ENCODE results near the gene TRMT1.
A peak's percentile ranks its signal among the peaks of the same experiment; 100 is the strongest.

TRMT1 gene

DNA sequence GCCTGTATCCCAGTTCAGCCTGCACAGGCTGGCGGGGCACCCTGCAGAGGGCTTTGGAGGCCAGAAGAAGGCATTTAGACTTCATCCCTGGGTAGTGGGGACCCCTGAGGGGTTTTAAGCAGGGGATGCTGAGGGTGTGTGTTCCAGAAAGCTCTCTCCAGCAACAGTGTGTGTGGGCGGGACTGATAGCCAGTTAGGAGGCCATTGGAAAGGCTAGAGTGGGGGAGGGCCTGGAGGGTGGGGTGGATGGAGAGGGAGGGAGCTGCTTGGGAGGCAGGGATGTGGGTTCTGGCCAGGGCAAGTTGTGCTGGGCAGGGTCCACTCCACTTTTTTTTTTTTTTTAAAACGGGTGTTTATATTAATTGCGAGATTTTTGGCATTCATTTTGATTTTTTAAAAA lies 42.2 kb downstream of the TRMT1 start:
- DNase-seq (ENCODE audit: extremely low read depth in 1 of 2, low read depth in 1 of 2), result no peak

DNA sequence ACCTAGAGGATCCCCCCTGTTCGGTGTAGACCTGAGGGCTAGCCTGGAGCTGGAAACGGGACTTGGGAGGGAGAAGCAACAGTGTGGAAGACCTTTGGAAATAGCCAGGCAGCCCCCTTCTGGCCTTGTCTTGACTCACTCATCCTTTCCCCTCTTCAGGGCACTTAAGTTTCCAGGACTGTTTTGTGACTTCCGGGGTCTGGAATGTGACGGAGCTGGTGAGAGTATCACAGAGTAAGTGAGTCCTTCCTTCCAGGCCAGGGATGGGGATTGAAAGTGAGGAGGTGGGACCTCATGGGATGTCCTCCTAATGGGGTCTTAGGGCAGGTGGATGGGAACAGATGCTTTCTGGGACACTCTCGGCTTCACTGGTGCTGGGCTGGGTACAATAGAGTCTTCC lies 43.3 kb downstream of the TRMT1 start:
- no peak for DNase-seq (ENCODE audit: extremely low read depth in 1 of 2, low read depth in 1 of 2)

DNA sequence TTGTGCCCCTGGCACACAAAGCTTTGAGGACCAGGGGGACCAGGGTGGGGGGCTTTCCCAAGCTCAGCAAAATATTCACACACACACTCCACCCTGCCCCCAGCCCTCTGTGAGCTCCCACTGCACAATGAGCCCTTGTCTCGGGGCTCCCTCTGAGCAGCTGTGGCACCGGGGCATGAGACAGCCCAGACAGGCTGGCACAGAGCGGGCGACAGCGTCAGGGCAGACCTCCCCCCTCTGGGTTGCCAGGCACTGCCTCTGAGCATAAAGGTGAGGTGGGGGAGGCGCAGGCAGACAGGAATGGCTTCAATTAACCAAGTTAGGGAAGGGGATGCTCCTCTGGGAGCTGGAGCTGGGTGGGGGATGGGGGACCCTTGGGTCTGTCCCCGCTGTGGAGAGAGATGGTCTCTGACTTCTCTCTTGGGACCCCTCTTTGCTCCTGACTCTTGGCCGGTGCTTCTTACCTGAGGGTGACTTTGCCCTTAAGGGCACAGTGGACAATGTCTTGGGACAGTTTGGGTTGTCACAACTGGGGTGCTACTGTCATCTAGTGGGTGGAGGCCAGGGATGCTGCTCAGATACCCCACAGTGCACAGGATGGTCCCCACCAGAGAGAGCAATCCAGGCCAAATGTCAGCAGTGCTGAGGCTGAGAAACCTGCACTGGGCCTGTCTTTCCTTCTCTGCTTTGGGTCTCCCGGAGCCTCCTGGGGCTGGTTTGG lies 44.2 kb downstream of the TRMT1 start:
- no peak for DNase-seq (ENCODE audit: extremely low read depth in 1 of 2, low read depth in 1 of 2)

DNA sequence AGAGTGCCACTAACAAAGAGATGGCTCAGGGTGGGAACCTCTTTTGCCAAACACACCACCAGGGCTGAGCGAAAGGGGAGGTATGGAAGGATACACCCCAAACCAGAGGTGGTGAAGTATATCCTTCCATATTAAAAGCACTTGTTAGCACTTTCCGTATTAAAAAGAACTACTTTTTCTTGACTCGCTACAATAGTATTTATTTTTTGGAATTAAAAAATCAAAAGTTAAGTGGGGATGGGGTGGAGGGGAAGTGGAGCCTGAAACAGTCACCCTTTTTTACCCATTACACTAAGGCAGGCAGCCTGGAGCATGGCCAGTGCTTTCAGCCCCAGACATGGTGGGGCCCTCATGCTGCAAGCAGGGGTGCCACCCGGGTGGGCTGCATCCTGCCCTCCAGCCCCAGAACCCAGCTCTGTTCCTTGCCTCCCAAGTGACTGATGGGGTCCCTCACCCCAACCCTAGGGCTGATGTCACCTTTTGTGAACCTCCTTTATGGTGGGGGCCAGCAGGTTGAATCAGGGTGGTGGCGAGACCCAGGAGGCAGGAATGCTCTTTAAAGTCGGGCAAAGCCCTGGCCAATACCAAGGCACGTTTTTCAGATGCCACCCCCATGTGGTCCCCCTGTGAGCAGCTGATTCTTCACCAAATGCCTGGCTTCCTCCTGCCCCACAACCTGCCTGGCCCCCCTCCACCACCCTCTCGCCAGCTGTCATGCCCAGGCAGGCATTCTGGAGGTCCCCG lies 44.9 kb downstream of the TRMT1 start:
- DNase-seq (ENCODE audit: extremely low read depth in 1 of 2, low read depth in 1 of 2), result no peak

DNA sequence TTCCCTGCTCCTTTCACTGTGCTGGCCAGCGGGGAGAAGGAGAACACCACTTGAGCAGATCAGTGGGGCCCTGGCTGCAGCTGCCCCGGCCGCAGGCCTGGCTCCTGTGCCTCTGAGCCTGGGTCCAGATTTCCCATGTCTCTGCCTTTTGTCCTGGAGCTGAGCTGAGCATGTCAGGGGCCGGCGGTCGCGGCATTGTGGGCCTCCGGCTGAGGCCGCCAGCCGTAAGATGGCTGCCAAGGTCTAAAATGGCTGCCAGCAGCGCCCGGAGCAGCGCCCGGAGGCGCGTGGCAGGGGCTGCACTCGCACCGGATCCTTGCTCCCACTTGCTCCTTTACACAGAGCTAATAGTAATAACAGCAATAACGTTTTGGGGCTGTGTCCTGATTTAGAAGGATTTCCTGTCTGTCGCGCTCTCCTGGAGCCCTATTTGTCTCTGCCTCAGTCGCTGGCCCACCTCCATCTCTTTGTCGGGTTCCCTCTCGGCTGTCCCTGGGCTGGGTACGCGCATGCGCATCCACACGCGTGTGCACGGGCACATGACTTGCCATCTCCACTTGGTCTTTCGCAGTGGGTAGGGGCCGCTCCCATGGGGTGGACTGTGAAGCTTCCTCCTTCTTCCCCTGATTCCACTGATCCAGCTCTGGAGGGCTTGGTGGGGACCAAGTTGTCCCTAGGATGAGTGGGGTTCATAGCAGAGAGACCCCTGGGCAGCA lies 46.0 kb downstream of the TRMT1 start:
- DNase-seq (ENCODE audit: extremely low read depth in 1 of 2, low read depth in 1 of 2), result no peak

DNA sequence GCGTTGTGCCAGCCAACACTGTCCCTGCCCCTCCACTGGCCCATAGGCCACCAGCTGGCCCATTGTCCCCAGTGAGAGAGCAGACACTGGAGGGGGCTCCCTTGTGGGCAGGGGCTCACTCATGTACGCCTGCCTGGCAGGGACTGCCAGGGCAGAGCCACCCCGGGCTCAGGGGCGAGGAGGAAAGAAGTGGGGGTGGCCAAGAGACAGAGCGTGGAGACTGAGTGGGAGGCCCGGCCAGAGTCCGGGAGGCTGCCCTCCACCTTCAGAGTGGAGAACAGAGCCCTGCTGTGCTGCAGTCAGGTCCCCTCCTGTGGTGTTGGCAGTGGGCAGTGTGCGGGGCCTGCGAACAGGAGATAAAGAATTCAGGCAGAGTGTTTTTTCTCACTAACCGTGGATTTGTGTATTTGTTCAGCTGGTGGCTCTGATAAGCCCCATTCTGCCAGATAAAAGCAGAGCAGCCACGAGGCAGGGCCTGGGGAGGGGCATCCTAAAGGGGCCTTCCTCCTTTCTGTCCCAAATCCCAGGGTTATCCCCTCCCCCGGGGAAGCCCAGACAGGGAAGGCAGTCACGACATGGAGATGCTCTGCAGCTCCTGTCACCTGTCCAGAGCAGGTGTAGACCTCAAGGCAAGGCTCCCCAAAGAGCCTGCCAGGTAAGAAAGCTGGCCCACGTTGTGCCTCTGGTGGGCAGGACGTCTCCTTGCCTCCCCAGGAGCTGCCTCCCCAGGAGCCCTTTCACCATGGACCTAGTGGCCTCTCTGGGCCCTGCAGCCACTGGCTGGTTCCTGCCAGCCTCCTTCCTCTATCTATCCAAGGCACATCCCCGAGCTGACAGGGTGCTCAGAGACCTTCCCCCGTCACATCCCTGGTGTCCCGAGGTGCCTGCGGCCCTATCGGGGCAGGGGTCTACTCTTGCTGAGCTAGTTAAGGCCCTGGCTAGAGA lies 46.9 kb downstream of the TRMT1 start:
- DNase-seq (ENCODE audit: extremely low read depth in 1 of 2, low read depth in 1 of 2), result no peak

DNA sequence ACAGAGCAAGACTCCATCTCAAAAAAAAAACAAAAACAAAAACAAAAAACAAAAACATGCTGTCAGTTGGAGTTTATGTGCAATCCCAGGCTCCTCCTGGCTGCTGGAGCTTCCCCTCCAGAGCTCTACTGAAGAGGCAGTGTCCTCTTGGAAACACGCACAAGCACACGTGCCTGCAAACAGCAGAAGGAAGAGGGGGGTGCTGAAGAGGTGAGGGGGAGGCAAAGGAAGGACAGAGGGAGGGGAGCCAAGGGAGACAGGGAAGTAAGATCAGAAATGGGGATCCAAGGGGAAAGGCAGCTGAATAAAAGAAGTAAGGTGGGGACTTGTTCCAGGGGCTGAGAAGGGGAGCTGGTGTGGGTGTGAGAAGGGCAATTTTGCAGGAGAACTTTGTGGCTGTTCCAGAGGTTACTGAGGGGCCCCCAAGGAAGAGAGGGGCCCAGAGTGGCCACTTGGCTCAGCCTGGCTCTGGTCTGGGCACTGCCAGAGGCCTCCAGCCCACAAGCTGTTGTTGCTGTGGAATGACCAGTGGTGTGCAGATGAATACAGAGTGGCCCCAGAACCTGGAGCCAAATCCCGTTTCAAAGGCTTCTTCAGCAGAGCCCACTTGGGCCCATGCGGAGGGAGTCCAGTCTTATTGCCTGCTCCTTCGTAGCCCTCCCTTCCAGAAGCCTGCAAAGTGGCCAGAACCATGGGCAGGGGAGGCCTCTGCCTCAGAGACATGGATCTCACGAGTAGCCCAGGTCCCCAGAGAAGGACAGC lies 48.3 kb downstream of the TRMT1 start:
- no peak for DNase-seq (ENCODE audit: extremely low read depth in 1 of 2, low read depth in 1 of 2)

DNA sequence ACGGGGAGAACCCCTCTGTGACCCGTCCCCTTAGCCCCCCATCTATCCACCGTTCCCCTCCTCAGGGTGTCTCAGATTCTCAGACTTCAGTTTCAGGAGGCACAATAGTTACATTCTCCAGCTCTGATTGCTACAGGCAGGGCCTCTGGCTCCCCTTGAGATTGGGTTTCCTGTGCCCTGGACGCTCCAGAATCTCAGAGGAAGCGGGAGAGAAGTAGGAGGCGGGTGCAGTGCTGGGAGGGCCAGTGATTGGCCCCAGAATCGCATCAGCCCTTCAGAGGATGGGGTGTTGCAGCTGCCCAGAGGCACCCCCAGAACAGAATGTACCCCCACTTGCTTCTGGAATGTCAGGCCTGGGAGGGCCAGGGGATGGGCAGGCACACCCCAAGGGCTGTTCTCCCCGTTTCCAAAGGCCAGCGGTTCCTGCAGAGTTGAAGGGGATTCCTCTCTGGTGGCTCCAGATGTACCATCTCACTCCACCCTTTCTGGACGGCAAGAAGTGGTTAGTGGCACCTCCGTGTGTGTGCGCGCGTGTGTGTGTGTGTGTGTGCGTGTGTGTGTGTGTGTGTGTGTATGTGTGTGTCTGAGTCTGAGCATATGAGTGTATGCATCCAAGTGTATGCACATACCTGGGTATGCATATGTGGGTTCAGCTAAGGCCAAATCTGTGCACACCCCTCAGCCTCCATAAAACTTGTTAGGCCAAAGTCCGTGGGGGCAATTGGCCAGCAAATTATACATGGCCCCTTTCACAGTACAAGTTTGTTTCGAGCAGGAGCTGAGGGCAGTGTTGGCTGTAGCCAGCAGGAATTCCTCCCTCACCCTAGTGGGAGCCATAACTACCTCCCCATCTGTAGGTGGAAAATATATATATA lies 49.4 kb downstream of the TRMT1 start:
- DNase-seq (ENCODE audit: extremely low read depth in 1 of 2, low read depth in 1 of 2), result no peak

DNA sequence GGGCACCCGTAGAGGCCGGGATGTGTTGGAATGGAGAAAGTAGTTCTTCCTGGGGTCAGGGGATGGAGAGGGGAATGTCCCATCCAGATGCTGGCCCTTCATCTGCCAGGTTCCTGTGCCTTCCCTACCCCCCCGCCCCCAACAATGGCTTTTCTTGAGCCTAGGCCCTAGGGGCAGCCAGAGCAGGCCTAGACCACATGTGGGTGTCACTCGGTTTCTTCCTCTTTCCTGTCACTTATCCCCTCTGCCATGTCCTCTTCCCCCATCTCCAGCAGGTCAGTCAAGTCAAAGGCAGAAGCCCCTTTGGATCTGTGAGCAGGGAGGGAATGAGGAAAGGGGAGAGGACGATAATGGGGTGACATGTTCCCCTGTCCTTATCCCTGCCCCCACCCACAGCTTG lies 50.3 kb downstream of the TRMT1 start:
- no peak for DNase-seq (ENCODE audit: extremely low read depth in 1 of 2, low read depth in 1 of 2)

DNA sequence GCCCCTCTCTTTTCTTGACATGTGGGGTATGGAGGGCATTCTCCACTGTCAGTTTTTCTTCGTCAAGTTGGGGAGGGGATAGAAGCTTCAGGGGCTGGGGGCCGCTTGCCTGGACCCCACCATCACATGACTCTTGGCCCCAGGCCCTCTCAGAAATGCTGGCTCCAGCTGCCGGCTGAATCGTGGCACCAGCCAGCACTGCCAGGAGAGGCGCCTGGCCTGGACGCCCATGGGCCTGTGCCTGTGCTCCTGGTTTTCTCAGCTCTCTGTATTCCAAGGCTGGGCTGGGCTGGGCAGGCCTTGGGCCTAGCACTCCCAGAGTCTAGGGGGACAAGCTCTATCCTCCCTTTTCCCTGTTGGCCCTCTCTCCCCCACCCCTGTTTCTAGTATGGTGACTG lies 52.4 kb downstream of the TRMT1 start:
- DNase-seq (ENCODE audit: extremely low read depth in 1 of 2, low read depth in 1 of 2), result no peak

DNA sequence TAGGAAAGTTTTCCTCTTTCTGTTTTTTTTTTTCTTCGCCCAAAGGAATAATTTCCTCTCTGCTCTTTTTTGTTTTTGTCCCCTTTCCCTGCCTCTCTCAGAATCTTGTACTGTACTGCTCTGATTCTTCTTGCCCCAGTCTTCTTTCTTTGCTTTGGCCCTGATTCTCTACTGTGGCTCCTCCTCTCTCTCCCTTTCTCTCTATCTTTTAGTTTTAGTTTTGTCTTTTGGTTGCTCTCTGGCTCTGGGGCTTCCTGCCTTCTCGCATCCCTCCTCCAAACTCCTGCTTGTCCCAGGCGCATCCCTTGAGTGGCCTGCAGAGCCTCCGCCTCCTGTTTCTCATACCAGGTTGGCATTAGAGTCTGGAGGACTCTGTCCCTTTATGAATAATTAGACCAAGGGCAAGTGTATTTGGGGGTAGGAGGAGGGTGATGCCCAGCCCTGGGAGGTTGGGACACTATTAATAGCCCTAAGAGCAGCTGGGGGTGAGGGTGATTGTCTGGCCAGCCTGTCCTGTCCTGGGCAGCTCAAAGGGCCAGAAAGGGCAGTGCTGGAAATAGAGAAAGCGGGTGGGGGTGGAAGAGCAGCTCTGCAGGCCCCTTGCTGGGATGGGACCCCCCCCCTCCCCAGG lies 53.0 kb downstream of the TRMT1 start:
- no peak for DNase-seq (ENCODE audit: extremely low read depth in 1 of 2, low read depth in 1 of 2)

DNA sequence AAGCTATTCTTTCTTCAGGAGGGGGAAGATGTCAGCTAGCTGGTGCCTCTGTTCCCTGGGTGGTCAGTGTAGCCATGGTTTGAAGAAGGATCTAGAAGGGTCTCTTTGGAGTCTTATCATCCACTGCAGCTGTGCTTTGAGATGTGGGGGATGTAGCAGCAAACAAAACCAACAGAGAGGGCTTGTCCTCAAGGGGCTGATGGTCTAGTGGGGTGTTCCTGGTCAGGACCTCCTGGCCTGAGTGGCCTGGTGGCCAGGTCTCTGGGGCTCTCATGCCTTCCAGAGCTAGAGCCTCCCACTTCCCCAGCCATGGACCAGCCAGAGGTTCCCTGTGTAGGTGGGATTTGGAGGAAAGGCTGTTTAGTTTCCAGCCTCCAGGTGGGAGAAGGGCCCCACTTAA lies 54.2 kb downstream of the TRMT1 start:
- DNase-seq (ENCODE audit: extremely low read depth in 1 of 2, low read depth in 1 of 2), result no peak

DNA sequence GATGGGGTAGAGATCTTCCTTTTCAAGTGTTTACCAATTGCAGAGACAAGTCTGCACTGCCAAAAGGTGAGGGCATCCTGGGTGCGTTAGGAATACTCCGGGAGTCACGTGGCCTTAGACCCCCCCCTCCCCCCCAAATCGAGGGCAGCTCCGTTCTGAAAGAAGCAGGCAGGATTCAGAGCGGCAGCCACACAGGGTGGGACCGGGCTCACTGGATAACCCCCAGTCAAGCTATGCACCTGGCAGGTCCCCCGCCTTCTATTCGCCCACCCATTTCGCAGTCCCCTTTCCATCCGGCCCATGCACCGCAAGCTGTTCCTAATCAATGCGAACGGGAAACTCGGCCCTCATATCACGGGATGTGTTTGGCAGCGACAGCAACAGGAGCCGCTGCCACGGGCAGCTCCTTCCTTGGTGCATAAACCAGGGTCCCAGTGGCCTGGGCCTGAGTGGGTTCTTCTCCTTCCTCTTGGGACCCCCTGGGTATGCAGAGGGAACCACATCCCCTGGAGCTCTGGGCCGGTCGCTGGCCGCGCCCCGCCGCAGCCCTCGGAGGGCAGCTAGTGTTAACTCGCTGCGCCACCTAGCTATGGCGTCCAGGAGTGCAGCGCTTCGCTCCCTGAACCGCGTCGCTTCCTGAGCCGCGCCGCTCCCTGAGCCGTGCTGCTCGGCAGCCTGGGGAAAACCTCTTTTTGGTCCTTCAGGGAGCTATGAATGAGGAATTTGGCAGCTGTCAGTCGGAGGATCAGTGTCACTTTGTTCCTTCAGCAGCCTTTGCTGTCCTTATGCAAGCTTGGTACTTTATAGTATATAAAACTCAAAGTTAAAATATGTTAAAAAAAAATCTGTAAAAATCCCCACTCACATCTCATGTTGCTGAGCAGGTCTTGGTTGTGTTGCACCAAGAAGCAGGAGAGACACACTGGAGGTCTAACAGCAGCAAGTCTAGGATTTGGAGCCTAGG lies 55.3 kb downstream of the TRMT1 start:
- peak; percentile 42 to 68 for DNase-seq (ENCODE audit: extremely low read depth in 1 of 2, low read depth in 1 of 2)

DNA sequence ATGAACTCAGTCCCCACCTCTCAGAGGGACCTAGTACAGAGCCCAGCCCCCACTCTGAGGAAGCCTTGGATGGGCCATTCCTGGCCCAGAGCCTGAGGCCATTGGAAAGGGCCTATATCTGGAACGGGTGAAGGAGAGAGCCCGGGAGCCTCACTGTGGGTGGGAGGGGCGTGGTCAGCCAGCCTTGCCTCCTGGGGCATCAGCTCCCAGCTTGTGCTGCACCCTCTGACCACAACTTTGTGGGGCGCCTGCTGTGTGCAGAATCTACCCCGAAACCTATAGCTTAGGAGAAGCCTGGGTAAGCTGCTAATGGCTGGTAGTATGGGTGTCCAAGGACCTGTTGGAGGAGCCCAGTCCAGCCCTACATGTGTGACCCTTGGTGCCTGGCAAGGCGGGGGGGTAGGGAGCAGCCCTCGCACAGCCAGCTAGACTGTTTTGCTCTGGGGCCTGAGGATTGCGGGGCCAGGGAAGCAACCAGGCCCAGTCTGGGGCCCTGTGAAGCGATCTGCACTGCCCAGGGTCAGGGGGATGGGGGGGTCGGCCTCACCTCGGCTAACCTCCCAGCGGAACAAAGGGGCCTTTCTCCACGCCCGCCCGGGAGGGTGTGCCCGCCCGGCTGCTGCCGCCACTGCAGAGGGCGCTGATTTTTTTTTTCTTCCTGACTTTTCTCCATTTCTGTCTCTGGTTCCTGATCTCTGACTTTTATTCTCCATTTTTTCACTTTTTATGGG lies 56.1 kb downstream of the TRMT1 start:
- no peak for DNase-seq (ENCODE audit: extremely low read depth in 1 of 2, low read depth in 1 of 2)

DNA sequence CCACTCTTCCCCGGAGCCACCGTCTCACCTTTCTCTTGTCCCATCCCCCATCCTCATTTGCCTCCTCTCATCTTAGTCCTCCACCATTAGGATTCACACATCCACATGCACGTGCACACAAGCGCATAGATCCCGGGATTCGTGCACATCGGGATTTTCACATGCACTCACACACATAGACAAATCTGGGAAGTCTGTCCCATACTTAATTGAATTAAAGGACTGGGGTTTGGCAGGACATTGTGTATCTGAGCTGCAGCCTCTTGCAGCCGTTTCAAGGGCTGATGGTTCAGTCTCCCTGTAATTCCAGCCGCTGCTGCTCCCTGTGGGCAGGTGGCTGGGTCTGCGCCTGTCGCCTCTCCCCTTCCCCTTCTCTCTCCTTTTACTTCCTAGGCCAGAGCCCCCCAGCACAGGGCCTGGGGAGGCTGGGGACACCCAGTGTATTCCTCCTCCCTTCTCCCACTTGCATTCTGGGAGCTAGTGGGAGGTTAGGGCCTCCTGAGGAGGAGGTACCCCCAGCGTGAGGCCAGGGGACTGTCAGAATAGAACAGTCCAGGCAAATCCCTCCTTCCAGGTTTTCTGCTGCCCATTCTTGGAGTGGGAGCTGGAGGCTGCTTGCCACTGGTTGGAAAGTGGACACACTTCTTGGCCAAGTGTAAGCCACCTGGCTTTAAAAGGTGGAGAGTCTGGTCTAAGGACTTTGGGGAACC lies 57.4 kb downstream of the TRMT1 start:
- DNase-seq (ENCODE audit: extremely low read depth in 1 of 2, low read depth in 1 of 2), result no peak

DNA sequence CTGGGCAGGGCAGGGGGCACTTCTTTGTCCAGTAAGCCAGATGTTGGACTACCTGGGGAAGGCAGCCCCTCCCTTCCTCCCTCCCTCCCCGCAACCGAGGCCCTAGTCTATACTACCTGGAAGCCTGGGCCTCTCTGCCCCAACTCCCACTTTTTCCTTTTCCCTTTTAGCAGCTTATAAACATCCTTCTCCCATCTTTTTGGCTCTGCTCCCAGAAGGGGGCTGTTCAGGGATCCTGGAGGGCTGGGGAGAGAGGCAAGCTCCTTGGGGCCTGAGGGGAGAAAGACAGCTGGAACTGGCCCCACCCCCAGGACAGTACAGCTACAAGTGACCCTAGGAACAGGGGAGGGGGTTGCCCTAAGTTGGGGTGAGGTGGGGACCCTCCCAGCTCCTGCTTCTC lies 58.8 kb downstream of the TRMT1 start:
- no peak for DNase-seq (ENCODE audit: extremely low read depth in 1 of 2, low read depth in 1 of 2)

Data from activated CD8-positive, alpha-beta memory T cell treated with anti-CD3 and anti-CD28 coated beads for 1 hour (primary cell).